Right lobe of liver (tissue), 4 donors: ENCODE results near the gene MYOM1.

ENCODE experiments used
- CTCF ChIP-seq, 4 donors: fragments of 200-600 bp in 3 of 4; fragments of 450-650 bp in 1 of 4; IDR thresholded peaks; one replicate each; pipeline versions ENCODE4 v1.5.1 to v1.8.0; 2016 to 2022; ENCODE audit warnings: antibody characterized with exemption in 4 of 4, mild to moderate bottlenecking in 2 of 4
- POLR2A ChIP-seq: fragments of 450-650 bp; IDR thresholded peaks from one replicate; pipeline ENCODE4 v1.6.1; 2017; ENCODE audit warnings: antibody characterized with exemption, mild to moderate bottlenecking
- donor health status: DM: no; HTN: no; CAD: no.
- donor health status: DM: no; HTN: no; CAD: no.
- donor health status: DM: no; HTN: yes; CAD: no.

- no peak for TF ChIP-seq POLR2A
- TF ChIP-seq CTCF (IDR thresholded peaks at IDR 0.05), result no peak
These were observed 46.4 kb upstream of the MYOM1 start for GRCh38 chr18:3266062-3266608.
